ENCODE measurements around the gene ELMO1.

ELMO1 gene

GRCh38 chr7:37220664-37221063 is 228.0 kb downstream of the ELMO1 start:
- no peak for DNase-seq (ENCODE audit: low spot score)
- in situ Hi-C loops (cut with MboI; ENCODE audit: low pct_unique_long_range_greater_than_20kb, low sequenced_read_pairs, unreplicated experiment) = no loop called here
- no peak for TF ChIP-seq CTCF (IDR thresholded peaks at IDR 0.05; ENCODE audit: extremely low read depth, insufficient read depth, missing control alignments)

GRCh38 chr7:37218956-37219355 is 229.7 kb downstream of the ELMO1 start:
- in situ Hi-C loops (cut with MboI; ENCODE audit: low pct_unique_long_range_greater_than_20kb, low sequenced_read_pairs, unreplicated experiment) = no loop called here
- DNase-seq (ENCODE audit: low spot score) = no peak
- no peak for TF ChIP-seq CTCF (IDR thresholded peaks at IDR 0.05; ENCODE audit: extremely low read depth, insufficient read depth, missing control alignments)

- in situ Hi-C loops (cut with MboI; ENCODE audit: low pct_unique_long_range_greater_than_20kb, low sequenced_read_pairs, unreplicated experiment) = no loop called here
- DNase-seq (ENCODE audit: low spot score) = no peak
- TF ChIP-seq CTCF (IDR thresholded peaks at IDR 0.05; ENCODE audit: extremely low read depth, insufficient read depth, missing control alignments) = no peak
These were observed 231.7 kb downstream of the ELMO1 start for GRCh38 chr7:37216923-37217322.

GRCh38 chr7:37216156-37216852 is 232.4 kb downstream of the ELMO1 start:
- no peak for TF ChIP-seq CTCF (IDR thresholded peaks at IDR 0.05; ENCODE audit: extremely low read depth, insufficient read depth, missing control alignments)
- in situ Hi-C loops (cut with MboI; ENCODE audit: low pct_unique_long_range_greater_than_20kb, low sequenced_read_pairs, unreplicated experiment) = no loop called here
- no peak for DNase-seq (ENCODE audit: low spot score)

- in situ Hi-C loops (cut with MboI; ENCODE audit: low pct_unique_long_range_greater_than_20kb, low sequenced_read_pairs, unreplicated experiment) = no loop called here
- DNase-seq (ENCODE audit: low spot score) = no peak
- no peak for TF ChIP-seq CTCF (IDR thresholded peaks at IDR 0.05; ENCODE audit: extremely low read depth, insufficient read depth, missing control alignments)
These were observed 233.3 kb downstream of the ELMO1 start for GRCh38 chr7:37215290-37215923.

GRCh38 chr7:37212556-37212955 is 236.1 kb downstream of the ELMO1 start:
- no peak for DNase-seq (ENCODE audit: low spot score)
- TF ChIP-seq CTCF (IDR thresholded peaks at IDR 0.05; ENCODE audit: extremely low read depth, insufficient read depth, missing control alignments) = no peak
- in situ Hi-C loops (cut with MboI; ENCODE audit: low pct_unique_long_range_greater_than_20kb, low sequenced_read_pairs, unreplicated experiment) = no loop called here

Measured in GM13977 (cell line).